Thyroid gland (tissue), 4 donors: ENCODE data around the gene CSPG4. TPM values are rescaled to one million over a fixed set of nuclear protein-coding genes. Genes with fewer than 3 reads are reported as not detected.
"Not testable (repeated sequence)": the region's sequence is repeated elsewhere in the genome, so short reads cannot be mapped to it uniquely, and the experiment has no call there.

ENCODE experiments used
- DNase-seq, 2 donors: peaks; one replicate each; pipeline ENCODE4 v3.0.0-alpha.2; 2019
- H3K27ac ChIP-seq, 3 donors: fragments of 200-600 bp; sonication (generic); 1 replicate in 2 of 3; 2 replicates in 1 of 3; pipeline ENCODE4 v1.5.1; 2016 to 2019; ENCODE audit warnings: mild to moderate bottlenecking in 1 of 3, moderate library complexity in 1 of 3
- H3K27me3 ChIP-seq: fragments of 200-600 bp; sonication (generic); one replicate; pipeline ENCODE4 v1.5.1; 2019
- H3K36me3 ChIP-seq, 2 donors: fragments of 200-600 bp; sonication (generic); one replicate each; pipeline ENCODE4 v1.5.1; 2016 to 2019
- H3K4me1 ChIP-seq, 2 donors: fragments of 200-600 bp; sonication (generic); one replicate each; pipeline ENCODE4 v1.5.1; 2017 to 2019
- H3K4me3 ChIP-seq, 3 donors: fragments of 200-600 bp; sonication (generic); replicated peaks in 1 of 3; 1 replicate in 2 of 3; 2 replicates in 1 of 3; pipeline ENCODE4 v1.5.1; 2016; ENCODE audit warnings: mild to moderate bottlenecking in 1 of 3
- H3K9me3 ChIP-seq: fragments of 200-600 bp; sonication (generic); one replicate; pipeline ENCODE4 v1.5.1; 2017
- POLR2A ChIP-seq, 2 donors: fragments of 450-650 bp; IDR thresholded peaks; one replicate each; pipeline ENCODE4 v1.6.1; 2017; ENCODE audit warnings: antibody characterized with exemption in 2 of 2, mild to moderate bottlenecking in 2 of 2, moderate library complexity in 1 of 2
- WGBS, 2 donors: methylation state at CpG; one replicate each; pipeline ENCODE4 v1.1.5; 2017; 5-methylcytosine and 5-hydroxymethylcytosine counted together
- intact Hi-C: fragments of 100-400 bp; cut with DNase I; formaldehyde crosslinking; loops from one replicate; pipeline ENCODE4 v1.15.1; 2023
- total RNA-seq, 4 donors: library from RNA; depleted of rRNA; stranded (reverse); fragments of >200 nt; gene quantifications; one replicate each; pipeline ENCODE4 v1.2.3, GENCODE V29; 2016
- TF ChIP-seq, protein P1 (sequence below), 6 experiments: fragments of 200-600 bp in 3 of 6; fragments of 450-650 bp in 3 of 6; sonication (generic) in 3 of 6; IDR thresholded peaks; one replicate each; pipeline ENCODE4 v1.5.1; 2016 to 2019; ENCODE audit warnings: antibody characterized with exemption in 6 of 6, mild to moderate bottlenecking in 2 of 6, inconsistent platforms in 1 of 6, moderate library complexity in 1 of 6

The CSPG4 gene
- total RNA-seq, 4 donors from 2014 or later = 2.4 to 10.5 (median 3.2) TPM

DNA sequence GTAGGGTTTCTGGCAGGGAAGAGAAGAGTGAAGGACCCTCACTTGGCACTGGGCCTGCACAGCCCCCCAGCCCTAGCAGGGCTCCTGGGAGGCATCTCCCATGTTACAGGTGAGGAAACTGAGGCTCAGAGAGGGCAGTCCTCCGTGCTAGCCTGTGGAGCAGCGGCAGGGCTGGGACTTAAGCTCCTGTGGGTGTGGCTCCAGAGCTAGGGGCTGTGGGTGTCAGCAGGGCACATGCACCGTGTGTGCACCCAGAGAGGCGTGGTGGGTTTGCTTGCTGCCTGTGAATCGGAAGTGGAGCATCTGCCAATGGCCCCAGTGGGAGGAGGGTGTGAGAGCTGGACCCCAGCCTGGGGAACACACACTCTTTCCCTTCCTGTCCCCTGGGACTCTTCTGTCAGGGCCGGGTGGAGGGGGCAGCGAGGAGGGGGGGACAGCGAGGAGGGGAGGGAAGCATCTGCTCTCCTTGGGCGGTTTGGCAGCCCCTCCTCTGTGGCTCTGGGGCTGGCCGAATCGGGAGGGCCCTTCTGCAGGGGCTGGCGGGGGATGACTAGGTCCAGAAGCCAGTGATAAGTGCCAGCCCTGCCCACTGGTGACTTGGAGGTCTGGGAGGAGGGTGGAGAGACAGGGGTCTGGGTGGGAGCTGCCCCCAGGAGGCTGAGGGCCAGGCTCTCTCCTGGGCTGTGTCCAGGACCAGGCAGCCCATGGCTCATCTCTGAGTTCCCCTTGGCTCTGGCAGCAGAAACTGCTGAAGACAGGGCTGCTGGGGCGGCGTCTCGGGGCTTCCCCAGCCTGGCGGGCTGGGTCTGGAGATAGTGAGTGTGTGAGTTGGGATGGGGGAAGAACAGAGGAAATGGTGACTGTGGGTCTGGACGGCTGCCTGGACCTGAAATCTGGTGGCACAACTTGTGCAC, 12.4 kb downstream of the CSPG4 start:
- H3K27me3 ChIP-seq, H3K9me3 ChIP-seq, DNase-seq, H3K4me3 ChIP-seq, H3K36me3 ChIP-seq, intact Hi-C loops, H3K27ac ChIP-seq, H3K4me1 ChIP-seq: not testable (repeated sequence)
- 51 to 68% methylated on average over 4 to 6 of the region's 17 CpGs for WGBS, 2 donors

- intact Hi-C loops, H3K4me3 ChIP-seq, H3K9me3 ChIP-seq, H3K4me1 ChIP-seq, DNase-seq, H3K27ac ChIP-seq, H3K27me3 ChIP-seq, H3K36me3 ChIP-seq: not testable (repeated sequence)
- WGBS, 2 donors = 81 to 88% methylated on average over 6 to 7 of the region's 7 CpGs
Measured at GRCh38 chr15:75699517-75699916, 13.1 kb downstream of the CSPG4 start.

DNA sequence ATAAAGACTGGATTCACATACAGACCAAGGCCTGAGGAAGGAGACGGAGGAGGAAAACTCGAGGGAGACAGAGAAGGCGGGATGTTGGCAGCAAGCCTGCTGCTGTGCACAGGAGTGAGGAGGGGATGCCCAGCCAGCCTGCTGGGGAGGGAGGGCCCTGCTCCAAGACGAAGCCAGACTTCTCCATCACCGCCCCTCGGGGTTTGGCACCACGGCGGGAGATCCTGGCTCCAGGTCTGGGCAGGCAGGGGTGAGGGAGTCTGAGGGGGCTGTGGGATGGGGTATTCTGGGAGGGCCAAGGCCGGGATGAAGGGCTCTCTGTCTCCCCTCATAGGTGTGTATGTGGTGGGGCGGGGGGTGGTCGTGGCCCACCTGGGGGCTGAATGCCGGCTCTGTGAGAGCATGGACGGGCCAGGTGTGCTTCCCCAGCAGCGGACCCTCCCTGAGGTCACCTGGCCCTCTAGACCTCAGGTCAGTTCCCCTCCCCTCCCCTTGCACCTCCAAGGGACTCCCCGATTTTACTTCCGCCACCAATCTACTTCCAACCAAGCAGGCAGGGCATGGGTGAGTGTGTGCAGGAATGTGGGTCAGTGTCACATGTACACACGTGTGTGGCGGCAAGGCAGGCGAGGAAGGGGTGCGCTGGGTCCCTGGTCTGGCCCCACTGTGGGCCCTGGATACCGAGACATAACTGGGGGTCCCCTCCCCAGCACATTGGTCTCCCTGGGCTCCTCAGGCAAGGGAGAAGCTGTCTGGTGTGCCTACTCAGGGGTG, 14.5 kb downstream of the CSPG4 start:
- H3K4me3 ChIP-seq, H3K36me3 ChIP-seq, H3K27me3 ChIP-seq, H3K27ac ChIP-seq, DNase-seq, intact Hi-C loops, H3K9me3 ChIP-seq: not testable (repeated sequence)
- WGBS, 2 donors = 71 to 77% methylated on average over 11 to 15 of the region's 21 CpGs
- peaks cover 0 to 18% of the 10 kb centered on the region in 2 donors for H3K4me1 ChIP-seq

DNA sequence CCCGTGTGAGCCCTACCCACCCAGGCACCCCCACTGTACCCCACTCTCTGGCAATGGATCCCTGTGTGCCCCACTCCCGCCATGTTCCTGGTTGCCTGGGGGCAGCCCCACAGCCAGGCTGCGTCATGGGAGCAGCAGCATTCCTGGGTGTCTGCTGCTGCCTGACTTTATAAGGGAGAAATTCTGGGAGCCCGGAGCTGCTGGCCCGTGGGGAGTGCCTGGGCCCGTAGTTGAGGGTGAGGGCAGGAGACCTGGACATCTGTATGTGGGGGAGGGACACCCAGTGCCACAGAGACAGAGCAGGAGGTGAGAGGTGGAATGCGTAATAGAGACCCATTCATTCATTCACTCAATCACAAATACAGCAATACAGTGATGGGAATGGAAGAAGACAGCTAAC, 15.1 kb downstream of the CSPG4 start:
- Histone ChIP-seq H3K9me3 (no peaks in the 10 kb centered on the region), H3K4me3 (no peak overlapping the region), H3K27ac (no peak overlapping the region), H3K36me3 (no peaks in the 10 kb centered on the region), H3K27me3 (no peaks in the 10 kb centered on the region), H3K4me1 (peaks cover 0 to 18% of the 10 kb centered on the region in 2 donors)
- 77 to 85% methylated on average over 7 of the region's 7 CpGs for WGBS, 2 donors
- no peak for DNase-seq
- intact Hi-C loops = no loop called here
- TF ChIP-seq, protein P1, sequence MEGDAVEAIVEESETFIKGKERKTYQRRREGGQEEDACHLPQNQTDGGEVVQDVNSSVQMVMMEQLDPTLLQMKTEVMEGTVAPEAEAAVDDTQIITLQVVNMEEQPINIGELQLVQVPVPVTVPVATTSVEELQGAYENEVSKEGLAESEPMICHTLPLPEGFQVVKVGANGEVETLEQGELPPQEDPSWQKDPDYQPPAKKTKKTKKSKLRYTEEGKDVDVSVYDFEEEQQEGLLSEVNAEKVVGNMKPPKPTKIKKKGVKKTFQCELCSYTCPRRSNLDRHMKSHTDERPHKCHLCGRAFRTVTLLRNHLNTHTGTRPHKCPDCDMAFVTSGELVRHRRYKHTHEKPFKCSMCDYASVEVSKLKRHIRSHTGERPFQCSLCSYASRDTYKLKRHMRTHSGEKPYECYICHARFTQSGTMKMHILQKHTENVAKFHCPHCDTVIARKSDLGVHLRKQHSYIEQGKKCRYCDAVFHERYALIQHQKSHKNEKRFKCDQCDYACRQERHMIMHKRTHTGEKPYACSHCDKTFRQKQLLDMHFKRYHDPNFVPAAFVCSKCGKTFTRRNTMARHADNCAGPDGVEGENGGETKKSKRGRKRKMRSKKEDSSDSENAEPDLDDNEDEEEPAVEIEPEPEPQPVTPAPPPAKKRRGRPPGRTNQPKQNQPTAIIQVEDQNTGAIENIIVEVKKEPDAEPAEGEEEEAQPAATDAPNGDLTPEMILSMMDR (IDR thresholded peaks at IDR 0.05) = no peak
- TF ChIP-seq POLR2A (IDR thresholded peaks at IDR 0.05) = no peak

- Histone ChIP-seq H3K27ac (no peak overlapping the region), H3K36me3 (no peaks in the 10 kb centered on the region), H3K27me3 (no peaks in the 10 kb centered on the region), H3K9me3 (no peaks in the 10 kb centered on the region), H3K4me3 (no peak overlapping the region), H3K4me1 (peaks cover 0 to 18% of the 10 kb centered on the region in 2 donors)
- DNase-seq = no peak
- WGBS, 2 donors = 67 to 75% methylated on average over 11 of the region's 11 CpGs
- TF ChIP-seq, protein P1 (IDR thresholded peaks at IDR 0.05) = no peak
- TF ChIP-seq POLR2A (IDR thresholded peaks at IDR 0.05) = no peak
- intact Hi-C loops = no loop called here
Measured at GRCh38 chr15:75696854-75697259, 15.8 kb downstream of the CSPG4 start.

DNA sequence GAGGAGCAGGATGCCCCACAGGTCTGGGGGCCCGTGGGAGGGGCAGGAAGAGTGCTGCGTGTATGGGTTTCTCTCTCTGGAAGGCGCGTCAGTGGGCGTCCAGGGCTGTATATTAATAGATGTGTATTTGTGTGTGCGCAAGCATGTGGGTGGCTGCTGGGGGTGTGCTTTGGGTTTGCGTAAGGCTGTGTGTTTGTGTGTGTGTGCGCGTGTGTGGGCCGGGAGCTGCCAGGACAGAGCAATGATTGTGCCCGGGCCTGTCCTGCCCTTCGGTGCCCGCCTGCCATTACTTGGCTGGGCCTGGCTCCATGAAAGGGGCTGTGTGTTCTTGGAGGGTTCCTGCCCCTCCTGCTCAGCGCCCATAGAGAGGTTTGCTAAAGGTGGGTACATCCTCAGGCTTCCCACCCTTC, 16.3 kb downstream of the CSPG4 start:
- intact Hi-C loops = no loop called here
- 74 to 91% methylated on average over 11 to 14 of the region's 14 CpGs for WGBS, 2 donors
- Histone ChIP-seq H3K9me3 (no peaks in the 10 kb centered on the region), H3K36me3 (no peaks in the 10 kb centered on the region), H3K27me3 (no peaks in the 10 kb centered on the region), H3K4me3 (no peak overlapping the region), H3K4me1 (peaks cover 0 to 18% of the 10 kb centered on the region in 2 donors), H3K27ac (no peak overlapping the region)
- no peak for DNase-seq
- TF ChIP-seq, protein P1 (IDR thresholded peaks at IDR 0.05) = no peak
- TF ChIP-seq POLR2A (IDR thresholded peaks at IDR 0.05) = no peak
